Ascending aorta (tissue), 2 donors: ENCODE results near the gene KIF2A. TPM values are rescaled to one million over a fixed set of nuclear protein-coding genes. Genes with fewer than 3 reads are reported as not detected.

Experiments used
- DNase-seq, 2 donors: peaks; one replicate each; pipeline ENCODE4 v3.0.0-alpha.2; 2019; ENCODE audit warnings: low spot score in 2 of 2
- H3K27ac ChIP-seq, 2 donors: fragments of 200-600 bp; sonication (generic); one replicate each; pipeline ENCODE4 v1.5.1; 2016 to 2017; ENCODE audit warnings: mild to moderate bottlenecking in 1 of 2
- H3K27me3 ChIP-seq: fragments of 200-600 bp; sonication (generic); one replicate; pipeline ENCODE4 v1.5.1; 2017
- H3K36me3 ChIP-seq, 2 donors: fragments of 200-600 bp; sonication (generic); one replicate each; pipeline ENCODE4 v1.5.1; 2016
- H3K4me1 ChIP-seq, 2 donors: fragments of 200-600 bp; sonication (generic); one replicate each; pipeline ENCODE4 v1.5.1; 2016 to 2017; ENCODE audit warnings: mild to moderate bottlenecking in 1 of 2
- H3K4me3 ChIP-seq, 2 donors: fragments of 200-600 bp; sonication (generic); one replicate each; pipeline ENCODE4 v1.5.1; 2016 to 2017; ENCODE audit warnings: mild to moderate bottlenecking in 1 of 2
- H3K9me3 ChIP-seq, 2 donors: fragments of 200-600 bp; sonication (generic); one replicate each; pipeline ENCODE4 v1.5.1; 2016
- intact Hi-C: fragments of 100-400 bp; cut with DNase I; formaldehyde crosslinking; loops from one replicate; pipeline ENCODE4 v1.15.1; 2023
- total RNA-seq: library from RNA; depleted of rRNA; stranded (reverse); fragments of >200 nt; gene quantifications from one replicate; pipeline ENCODE4 v1.1.0, GENCODE V29; 2016
- TF ChIP-seq, protein P1 (sequence below), 3 experiments: fragments of 200-600 bp in 2 of 3; fragments of 450-650 bp in 1 of 3; sonication (generic) in 2 of 3; IDR thresholded peaks; one replicate each; pipeline ENCODE4 v1.5.1; 2016 to 2019; ENCODE audit warnings: antibody characterized with exemption in 3 of 3, mild to moderate bottlenecking in 1 of 3, moderate library complexity in 1 of 3

The KIF2A gene
- total RNA-seq, 1 donor from 2014 or later: 19.8 TPM

DNA sequence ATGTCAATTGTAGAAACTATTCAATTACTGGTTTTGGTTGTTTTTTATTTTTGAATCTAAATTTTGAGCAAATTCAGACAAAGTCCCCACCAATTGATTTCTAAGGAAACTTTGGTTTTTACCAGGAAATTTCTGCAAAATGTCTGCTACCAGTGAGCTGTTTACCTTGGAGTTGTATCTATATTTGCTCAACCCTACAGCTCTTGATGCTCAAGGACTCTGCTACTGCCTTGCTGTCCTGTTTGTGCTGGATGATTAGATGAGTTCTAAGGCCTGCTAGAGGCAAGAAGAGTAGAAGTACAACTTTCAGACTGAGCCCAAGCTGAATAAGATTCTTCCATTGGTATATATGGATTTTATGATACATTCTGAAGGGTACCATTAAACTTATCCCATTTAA lies 42.6 kb upstream of the KIF2A start:
- no peak overlapping the region for H3K4me3 ChIP-seq
- intact Hi-C loops: no loop called here
- no peaks in the 10 kb centered on the region for H3K4me1 ChIP-seq
- TF ChIP-seq, protein P1, sequence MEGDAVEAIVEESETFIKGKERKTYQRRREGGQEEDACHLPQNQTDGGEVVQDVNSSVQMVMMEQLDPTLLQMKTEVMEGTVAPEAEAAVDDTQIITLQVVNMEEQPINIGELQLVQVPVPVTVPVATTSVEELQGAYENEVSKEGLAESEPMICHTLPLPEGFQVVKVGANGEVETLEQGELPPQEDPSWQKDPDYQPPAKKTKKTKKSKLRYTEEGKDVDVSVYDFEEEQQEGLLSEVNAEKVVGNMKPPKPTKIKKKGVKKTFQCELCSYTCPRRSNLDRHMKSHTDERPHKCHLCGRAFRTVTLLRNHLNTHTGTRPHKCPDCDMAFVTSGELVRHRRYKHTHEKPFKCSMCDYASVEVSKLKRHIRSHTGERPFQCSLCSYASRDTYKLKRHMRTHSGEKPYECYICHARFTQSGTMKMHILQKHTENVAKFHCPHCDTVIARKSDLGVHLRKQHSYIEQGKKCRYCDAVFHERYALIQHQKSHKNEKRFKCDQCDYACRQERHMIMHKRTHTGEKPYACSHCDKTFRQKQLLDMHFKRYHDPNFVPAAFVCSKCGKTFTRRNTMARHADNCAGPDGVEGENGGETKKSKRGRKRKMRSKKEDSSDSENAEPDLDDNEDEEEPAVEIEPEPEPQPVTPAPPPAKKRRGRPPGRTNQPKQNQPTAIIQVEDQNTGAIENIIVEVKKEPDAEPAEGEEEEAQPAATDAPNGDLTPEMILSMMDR (IDR thresholded peaks at IDR 0.05): no peak
- no peaks in the 10 kb centered on the region for H3K9me3 ChIP-seq
- H3K36me3 ChIP-seq: no peaks in the 10 kb centered on the region
- no peaks in the 10 kb centered on the region for H3K27me3 ChIP-seq
- no peak for DNase-seq
- no peak overlapping the region for H3K27ac ChIP-seq

DNA sequence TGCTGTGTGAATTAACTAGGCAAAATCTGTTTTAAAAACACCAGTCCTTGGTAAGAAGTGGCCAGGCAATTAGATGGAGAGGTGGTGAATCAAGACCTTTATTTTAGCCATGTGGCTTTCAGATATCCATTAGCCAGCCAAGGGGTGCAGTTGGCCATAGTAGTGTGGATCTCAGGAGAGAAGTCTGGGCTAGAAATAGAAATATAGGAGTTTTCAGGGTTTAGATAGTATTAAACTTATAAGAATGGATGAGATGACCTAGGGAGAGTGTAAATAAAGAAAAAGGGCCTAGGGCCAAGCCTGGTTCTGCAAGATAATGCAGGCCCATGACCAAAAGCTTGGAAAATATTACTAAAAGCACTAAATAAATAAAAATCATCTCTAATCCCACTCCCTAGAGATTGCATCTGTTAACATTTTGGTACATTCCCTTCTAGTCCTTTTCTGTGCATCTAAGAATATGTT lies 40.3 kb upstream of the KIF2A start:
- TF ChIP-seq, protein P1 (IDR thresholded peaks at IDR 0.05): no peak
- no peak for DNase-seq
- Histone ChIP-seq H3K4me3 (no peak overlapping the region), H3K9me3 (no peaks in the 10 kb centered on the region), H3K4me1 (no peaks in the 10 kb centered on the region), H3K27me3 (no peaks in the 10 kb centered on the region), H3K27ac (no peak overlapping the region), H3K36me3 (no peaks in the 10 kb centered on the region)
- intact Hi-C loops: no loop called here

- H3K27ac ChIP-seq: no peak overlapping the region
Observed at GRCh38 chr5:62266573-62266972, 39.4 kb upstream of the KIF2A start.

GRCh38 chr5:62268234-62268633 lies 37.8 kb upstream of the KIF2A start:
- intact Hi-C loops: no loop called here
- H3K27me3 ChIP-seq: no peaks in the 10 kb centered on the region
- no peaks in the 10 kb centered on the region for H3K9me3 ChIP-seq
- TF ChIP-seq, protein P1 (IDR thresholded peaks at IDR 0.05): no peak
- no peaks in the 10 kb centered on the region for H3K4me1 ChIP-seq
- DNase-seq: no peak
- H3K4me3 ChIP-seq: no peak overlapping the region
- H3K27ac ChIP-seq: no peak overlapping the region
- no peaks in the 10 kb centered on the region for H3K36me3 ChIP-seq

More at GRCh38 chr5:62266573-62266972, 39.4 kb upstream of the KIF2A start:
- no peaks in the 10 kb centered on the region for H3K9me3 ChIP-seq
- H3K36me3 ChIP-seq: no peaks in the 10 kb centered on the region
- no peaks in the 10 kb centered on the region for H3K27me3 ChIP-seq
- no peaks in the 10 kb centered on the region for H3K4me1 ChIP-seq
- intact Hi-C loops: no loop called here
- H3K4me3 ChIP-seq: no peak overlapping the region
- no peak for DNase-seq
- TF ChIP-seq, protein P1 (IDR thresholded peaks at IDR 0.05): no peak

DNA sequence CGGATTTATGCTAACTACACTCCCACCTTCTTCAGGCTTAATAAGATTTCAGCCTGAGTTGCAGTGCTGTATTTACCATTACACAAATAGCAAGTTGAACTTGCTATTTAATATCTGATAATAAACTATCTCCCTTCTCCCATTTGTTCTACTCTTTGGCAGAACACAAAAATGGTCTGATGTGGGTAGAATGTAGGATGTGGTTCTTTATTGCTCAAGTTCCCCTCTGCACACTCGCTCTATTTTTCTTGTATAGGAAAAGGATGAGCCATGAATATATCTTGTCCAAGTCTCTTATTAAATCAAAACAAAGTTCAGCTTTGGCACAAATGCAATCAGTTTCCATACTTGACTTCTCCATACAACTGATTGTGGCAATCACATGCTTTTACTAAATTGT lies 37.2 kb upstream of the KIF2A start:
- DNase-seq: no peak
- H3K9me3 ChIP-seq: no peaks in the 10 kb centered on the region
- no peaks in the 10 kb centered on the region for H3K4me1 ChIP-seq
- TF ChIP-seq, protein P1 (IDR thresholded peaks at IDR 0.05): no peak
- H3K27me3 ChIP-seq: no peaks in the 10 kb centered on the region
- H3K36me3 ChIP-seq: no peaks in the 10 kb centered on the region
- intact Hi-C loops: no loop called here
- H3K4me3 ChIP-seq: no peak overlapping the region
- H3K27ac ChIP-seq: no peak overlapping the region

DNA sequence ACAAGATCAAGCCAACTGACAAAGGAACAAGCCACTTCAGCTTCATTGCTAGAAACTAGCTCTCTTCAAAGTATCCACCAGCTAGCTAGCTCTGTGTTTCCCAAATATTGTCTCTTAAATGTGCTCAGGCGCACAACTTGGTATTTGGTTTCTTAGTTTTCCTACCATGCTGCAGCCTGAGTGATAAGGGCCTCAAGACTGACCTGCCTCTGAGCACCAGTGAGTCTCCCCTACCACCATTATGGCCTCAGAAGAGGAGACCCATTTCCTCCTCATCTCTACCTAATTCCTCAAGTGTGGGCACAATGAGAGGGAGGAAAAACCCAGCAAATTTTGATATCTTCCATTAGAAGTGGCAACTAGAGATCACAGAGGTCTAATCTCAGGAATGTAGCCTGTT lies 34.6 kb upstream of the KIF2A start:
- TF ChIP-seq, protein P1 (IDR thresholded peaks at IDR 0.05): no peak
- no peaks in the 10 kb centered on the region for H3K4me1 ChIP-seq
- no peak overlapping the region for H3K4me3 ChIP-seq
- intact Hi-C loops: no loop called here
- no peaks in the 10 kb centered on the region for H3K27me3 ChIP-seq
- no peaks in the 10 kb centered on the region for H3K9me3 ChIP-seq
- no peaks in the 10 kb centered on the region for H3K36me3 ChIP-seq
- DNase-seq: no peak
- no peak overlapping the region for H3K27ac ChIP-seq
